Renal cortex interstitium (tissue), 11 donors: ENCODE data around the gene ZBTB37. TPM values are rescaled to one million over a fixed set of nuclear protein-coding genes. Genes with fewer than 3 reads are reported as not detected.
"Not testable (repeated sequence)": the region's sequence is repeated elsewhere in the genome, so short reads cannot be mapped to it uniquely, and the experiment has no call there.

ENCODE experiments used
- DNase-seq, 11 donors: peaks; one replicate each; pipeline ENCODE4 v3.0.0-alpha.2; 2013; ENCODE audit warnings: low read depth in 9 of 11, low spot score in 4 of 11; ENCODE audit errors: extremely low read depth in 1 of 11
- polyA plus RNA-seq, 3 donors: library from polyadenylated mRNA; unstranded; fragments of 120-200 nt; gene quantifications; one replicate each; pipeline ENCODE4 v1.2.1, GENCODE V29; 2013; ENCODE audit not compliant: insufficient read length in 3 of 3

Gene ZBTB37
- polyA plus RNA-seq, 3 donors = 8.9 to 11.5 (median 10.1) TPM

DNA sequence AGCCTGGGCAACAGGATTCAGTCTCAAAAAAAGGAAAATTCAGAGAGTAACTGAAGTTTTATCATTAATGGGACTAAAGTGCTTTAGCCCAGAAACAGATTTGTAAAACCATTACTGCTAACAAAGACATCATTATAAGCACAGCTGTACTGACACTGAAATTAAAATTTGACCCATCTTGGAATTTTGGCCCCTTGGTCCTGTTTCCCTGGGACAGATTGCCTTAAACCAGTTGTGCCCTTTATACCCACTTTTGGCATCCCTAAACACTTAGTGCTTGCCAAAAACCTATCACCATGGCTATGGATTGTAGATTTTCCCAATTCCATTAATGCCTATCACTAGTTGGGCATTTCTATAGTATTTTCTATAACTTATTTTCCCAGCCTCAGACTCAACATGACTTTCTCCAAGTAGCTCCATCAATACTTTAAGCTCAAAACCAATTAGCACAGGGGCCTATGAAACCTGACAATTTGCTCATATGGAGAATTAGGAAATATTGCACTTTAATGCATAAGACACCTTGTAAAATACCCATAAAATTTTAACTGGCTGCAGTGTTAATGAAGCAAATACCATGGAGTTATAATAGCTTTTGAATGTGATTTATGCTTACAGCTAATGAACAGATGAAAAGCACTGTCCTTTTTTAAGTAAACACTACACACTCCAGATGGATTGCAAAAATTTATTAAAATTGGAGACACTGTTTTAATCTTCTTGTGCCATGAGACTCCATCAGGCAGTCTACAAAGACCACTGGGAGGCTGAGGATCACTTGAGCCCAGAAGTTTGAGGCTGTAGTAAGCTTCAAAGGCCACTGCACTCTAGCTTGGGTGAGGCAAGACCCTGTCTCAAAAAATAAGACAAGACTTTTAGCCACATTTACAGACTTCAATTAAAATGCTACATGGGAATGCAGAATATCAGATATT is 4.7 kb upstream of the ZBTB37 start:
- no peak for DNase-seq

- no peak for DNase-seq
Observed at GRCh38 chr1:173864179-173864867, 3.9 kb upstream of the ZBTB37 start.

DNA sequence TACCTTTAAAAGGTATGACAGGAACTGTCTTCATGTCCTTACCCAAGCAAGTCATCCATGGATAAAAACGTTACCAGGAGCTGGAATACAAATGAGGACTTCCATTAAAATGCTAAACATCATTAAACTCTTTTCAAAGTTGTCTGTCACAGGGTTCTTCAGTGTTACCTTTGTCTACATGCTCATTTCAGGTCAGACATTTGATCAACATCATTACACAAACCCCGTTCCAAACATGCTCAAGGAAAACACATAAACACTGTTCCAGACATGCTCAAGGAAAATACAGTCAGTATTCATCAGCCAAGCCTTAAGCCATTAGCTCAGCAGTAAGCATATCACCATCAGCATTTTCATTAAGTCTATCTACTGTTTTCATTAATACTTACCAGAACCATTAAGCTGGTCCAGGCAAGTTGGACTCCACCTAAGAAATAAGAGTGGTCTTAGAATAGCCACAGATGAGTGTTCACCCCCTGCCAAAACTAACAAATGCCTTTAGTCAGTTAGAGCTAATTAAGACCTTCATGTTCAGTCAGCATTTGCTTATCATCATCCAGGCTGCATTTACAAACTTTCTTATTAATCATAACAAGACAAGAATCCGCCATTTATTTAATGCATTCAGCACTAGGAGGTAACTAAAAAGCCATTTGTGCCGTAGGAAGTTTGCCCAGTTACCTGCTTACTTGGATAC is 2.6 kb upstream of the ZBTB37 start:
- DNase-seq = no peak

DNA sequence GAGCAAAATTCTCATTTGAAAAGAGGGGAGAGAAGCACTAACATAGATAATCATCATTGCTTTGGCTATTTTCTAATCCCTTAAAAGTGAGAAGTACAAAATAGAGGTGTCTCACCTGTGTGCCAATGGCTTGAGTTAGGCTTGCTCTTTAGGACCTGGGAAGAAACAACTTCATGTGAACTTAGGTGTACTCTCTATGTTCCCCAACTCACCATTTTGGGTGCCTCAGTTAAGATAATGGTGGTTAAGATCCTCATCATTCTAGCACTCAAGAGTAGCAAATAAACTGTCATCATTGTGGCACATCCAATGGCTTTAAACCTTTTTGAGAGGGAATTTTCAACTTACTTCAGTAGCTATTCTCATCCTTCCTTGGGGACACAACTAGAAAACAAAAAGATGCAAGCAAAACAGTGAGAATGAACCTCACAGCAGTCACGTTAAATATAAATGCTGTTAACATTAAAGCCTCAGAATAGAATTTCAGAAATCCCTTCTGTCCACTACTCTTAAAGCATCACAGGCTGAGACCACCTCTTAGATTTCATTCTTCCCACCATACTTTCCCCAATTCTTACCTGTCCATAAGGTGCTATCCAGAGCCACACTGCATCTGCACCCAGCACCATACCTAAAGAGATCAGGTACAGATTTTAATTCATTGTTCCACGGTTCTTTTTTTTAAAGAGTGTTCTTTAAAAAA is 1.6 kb upstream of the ZBTB37 start:
- DNase-seq = no peak

DNA sequence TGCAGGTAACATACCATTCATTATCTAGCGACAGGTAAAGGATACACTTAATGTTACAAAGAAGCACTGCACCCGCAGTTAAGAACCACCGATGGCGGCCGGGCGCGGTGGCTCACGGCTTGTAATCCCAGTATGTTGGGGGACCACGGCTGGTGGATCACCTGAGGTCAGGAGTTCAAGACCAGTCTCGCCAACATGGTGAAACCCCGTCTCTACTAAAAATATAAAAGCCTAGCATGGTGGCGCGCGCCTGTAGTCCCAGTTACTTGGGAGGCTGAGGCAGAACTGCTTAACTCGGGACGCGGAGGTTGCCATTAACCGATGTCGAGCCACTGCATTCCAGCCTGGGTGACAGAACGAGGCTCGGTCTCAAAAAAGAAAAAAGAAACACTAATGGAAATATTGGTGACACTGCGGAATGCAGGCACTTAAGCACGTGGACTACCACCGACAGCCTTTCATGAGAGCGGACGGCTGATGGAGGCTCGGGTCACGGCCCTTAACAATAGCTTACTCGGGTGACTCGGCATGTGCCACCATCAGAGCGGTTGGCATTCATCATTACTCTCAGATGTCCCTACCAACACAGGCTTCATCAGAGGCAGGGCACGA is 933 bp upstream of the ZBTB37 start:
- DNase-seq = peak in 1 of 11 donors; percentile 31

- peak; percentile 98 to 100 (median 100) for DNase-seq
Observed at GRCh38 chr1:173867753-173868265, 371 bp upstream of the ZBTB37 start, which contains the start of gene GAS5. TSS of gene GAS5 (minus strand) at chr1:173867989.

DNA sequence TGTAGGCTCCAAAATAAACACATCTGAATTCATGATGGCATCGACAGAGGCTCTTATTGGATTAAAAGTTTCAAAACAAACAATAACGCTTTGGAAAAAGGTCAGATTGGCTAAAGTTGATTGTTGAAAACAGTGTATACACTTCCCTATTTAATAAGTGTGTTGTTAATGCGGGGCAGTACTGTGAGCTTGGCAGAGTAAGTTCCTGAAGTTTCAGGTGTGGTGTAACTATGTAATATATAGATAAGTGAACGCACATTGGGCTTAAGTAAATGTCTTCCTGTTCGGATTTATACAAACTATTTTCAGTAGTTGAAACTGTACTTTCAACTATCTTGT is 810 bp downstream of the ZBTB37 start:
- DNase-seq = no peak

DNA sequence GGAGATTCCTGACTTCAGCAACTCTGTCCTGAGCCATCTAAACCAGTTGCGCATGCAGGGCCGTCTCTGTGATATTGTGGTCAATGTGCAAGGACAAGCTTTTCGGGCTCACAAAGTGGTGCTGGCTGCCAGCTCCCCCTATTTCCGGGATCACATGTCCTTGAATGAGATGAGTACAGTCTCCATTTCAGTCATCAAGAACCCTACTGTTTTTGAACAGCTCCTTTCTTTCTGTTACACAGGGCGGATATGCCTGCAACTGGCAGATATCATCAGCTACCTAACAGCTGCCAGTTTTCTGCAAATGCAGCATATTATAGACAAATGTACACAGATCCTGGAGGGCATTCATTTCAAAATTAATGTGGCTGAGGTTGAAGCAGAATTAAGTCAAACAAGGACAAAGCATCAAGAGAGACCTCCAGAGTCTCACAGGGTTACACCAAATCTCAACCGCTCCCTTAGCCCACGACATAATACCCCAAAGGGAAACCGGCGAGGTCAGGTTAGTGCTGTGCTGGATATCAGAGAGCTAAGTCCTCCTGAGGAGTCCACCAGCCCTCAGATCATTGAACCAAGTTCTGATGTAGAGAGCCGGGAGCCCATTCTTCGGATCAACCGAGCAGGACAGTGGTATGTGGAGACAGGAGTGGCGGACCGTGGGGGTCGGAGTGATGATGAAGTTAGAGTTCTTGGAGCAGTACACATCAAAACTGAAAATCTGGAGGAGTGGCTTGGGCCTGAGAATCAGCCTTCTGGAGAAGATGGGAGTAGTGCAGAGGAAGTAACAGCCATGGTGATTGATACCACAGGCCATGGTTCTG is 2.3 kb downstream of the ZBTB37 start:
- DNase-seq = no peak

DNA sequence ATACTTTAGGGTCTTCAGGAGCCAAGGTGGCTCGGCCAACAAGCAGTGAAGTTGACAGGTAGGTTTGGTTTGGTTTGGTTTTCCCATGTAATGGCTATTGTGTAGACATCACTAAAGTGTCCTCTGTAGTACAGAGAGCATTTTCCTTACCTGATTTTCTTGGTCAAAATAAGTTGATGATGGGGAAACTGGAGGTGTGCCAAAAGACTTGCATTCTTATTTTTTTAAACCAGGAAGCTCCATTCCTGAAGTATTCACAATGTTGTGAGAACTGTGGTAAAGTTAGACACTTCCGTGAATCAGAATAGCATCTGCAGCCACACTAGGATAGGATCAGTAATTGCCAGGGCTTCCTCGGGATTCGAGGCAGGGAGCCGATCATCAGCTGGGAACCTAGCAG is 2.9 kb downstream of the ZBTB37 start:
- no peak for DNase-seq

DNA sequence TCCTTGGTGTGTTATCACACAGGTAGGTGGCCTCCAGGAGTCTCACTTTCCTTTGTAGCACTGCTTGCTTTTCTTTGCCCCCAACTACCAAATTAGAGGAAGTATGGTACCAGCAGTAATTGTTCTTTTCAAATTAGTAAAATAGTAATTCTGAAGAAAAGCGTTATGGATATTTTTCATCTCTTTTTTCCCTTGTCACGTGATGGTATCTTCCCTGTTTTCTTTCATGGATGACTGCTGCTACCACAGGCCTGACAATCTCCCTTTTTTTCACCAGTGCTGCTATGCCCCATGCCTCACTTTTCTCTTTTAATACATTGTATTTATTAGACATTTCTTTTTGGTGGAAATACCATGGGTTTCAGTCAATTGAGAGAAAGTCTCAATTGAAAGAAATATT is 3.3 kb downstream of the ZBTB37 start:
- DNase-seq = no peak

DNA sequence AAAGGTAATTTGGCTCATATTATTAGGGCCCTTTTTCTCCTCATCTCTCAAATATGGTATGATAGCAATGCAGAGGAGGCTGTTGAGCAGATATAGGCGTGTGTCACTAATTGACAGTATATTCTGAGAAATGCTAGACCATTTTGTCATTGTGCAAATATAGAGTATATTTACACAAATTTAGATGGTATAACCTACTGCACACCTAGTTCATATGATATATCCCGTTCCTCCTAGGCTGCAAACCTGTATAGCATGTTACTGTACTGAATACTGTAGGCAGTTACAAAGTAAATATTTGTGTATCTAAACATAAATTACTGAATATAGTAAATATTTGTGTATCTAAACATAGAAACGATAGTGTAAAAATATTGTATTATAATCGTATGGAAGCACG is 8.6 kb downstream of the ZBTB37 start:
- DNase-seq = no peak

GRCh38 chr1:173878251-173878650 is 10.1 kb downstream of the ZBTB37 start:
- no peak for DNase-seq

- DNase-seq = not testable (repeated sequence)
Observed at GRCh38 chr1:173881117-173881516, 12.9 kb downstream of the ZBTB37 start.

DNA sequence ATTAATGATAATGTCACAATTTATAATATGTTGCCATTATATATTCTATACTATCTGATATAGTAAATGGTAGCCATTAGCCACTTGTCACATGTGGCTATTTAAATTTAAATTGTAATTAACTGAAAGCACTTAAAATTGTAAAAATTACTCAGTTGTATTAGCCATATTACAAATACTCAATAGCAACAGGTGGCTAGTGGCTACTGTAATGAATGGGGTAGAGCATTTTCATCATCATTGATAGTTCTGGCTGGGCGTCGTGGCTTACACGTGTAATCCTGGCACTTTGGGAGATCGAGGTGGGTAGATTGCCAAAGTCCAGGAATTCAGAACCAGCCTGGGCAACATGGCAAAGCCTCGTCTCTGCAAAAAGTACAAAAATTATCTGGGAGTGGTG is 16.5 kb downstream of the ZBTB37 start:
- no peak for DNase-seq

DNA sequence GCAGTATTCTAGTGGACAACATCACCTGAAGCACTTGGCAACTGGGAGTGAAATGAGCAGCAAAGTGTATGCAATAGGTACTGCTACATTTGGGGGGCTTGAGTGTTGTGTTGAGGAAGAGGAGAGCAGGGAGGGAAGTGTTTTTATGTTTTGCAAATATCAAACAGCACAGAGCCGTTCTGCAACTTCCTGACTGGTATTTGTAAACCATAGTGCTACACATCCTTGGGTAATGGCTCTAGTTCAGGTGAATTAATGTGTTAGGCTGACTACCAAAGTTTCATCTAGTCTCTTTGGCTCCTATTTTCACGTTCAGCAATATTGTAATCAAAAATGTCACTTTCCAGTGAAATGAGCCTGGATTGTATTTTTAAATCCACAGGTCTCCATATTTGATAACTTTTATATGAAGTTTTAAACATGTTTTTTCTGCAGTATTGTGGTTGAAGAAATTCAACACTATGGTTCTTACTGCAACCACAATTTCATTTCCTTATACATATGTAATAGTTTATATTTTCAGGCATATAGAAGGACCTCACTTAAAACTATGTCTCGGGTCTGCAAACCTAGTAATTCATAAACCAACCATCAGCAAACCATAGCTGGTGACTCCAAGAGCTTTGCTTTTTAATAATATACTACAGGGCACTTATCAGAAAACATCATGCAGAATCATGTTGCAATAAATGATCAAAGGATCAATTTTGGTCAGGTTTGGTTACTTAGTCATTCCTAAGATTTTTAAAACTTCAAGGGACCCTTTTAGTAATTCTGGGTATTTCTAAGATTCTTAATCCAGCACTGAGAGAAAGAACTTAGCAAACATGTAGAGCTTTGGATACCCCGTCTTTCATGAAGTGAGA is 18.8 kb downstream of the ZBTB37 start:
- no peak for DNase-seq

DNA sequence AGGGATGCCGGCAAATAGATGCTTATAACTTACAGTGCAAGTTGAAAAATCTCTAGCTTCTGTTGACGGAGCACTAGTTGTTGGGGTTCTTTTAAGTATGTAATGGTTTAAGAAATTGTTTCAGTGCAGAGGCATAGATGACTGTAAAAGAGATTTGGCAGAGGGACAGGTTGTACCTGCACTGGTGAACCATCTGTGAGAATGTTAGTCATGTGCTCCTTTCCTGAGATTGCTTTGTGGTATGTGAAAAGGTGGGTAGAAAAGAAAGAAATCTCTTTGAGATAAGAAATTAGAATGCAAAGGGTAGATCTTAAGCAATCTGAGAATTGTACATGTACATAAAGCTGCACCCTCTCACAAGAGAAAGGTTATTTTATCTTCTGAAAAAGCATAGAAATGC is 19.4 kb downstream of the ZBTB37 start:
- DNase-seq = no peak

DNA sequence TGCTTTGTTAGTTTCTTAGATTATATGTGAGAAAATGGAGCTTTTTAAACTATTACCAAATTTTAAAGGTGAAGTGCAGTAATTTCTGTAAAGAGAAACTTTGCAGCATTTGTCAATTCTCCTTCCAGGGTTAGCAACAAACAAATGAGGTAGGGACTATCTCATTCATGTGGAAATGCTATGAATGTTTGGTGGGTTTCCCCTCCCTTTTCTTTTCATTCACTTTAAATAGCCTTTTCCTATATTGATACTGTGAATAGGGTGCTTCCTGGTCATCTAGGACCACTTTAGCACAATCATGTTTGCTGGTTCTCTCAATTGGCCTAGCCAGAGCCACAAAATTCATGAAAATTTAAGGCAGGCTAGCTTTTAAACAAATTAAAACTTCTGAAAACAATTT is 20.6 kb downstream of the ZBTB37 start:
- DNase-seq = no peak
